Osteocyte (in vitro differentiated cells): ENCODE data around the gene COMT. TPM values are rescaled to one million over a fixed set of nuclear protein-coding genes. Genes with fewer than 3 reads are reported as not detected.

Experiments used
- DNase-seq: peaks from one replicate; pipeline ENCODE4 v3.0.0; 2021; ENCODE audit warnings: mixed read lengths; ENCODE audit not compliant: unreplicated experiment; ENCODE audit errors: extremely low spot score
- H3K27ac Mint-ChIP-seq: one replicate; pipeline ENCODE4 v1.8.0; 2021; ENCODE audit warnings: mild to moderate bottlenecking, mixed read lengths; ENCODE audit not compliant: unreplicated experiment
- H3K27me3 Mint-ChIP-seq: one replicate; pipeline ENCODE4 v1.8.0; 2021; ENCODE audit warnings: mixed read lengths; ENCODE audit not compliant: unreplicated experiment
- H3K36me3 Mint-ChIP-seq: one replicate; pipeline ENCODE4 v1.8.0; 2021; ENCODE audit warnings: mixed read lengths; ENCODE audit not compliant: unreplicated experiment
- H3K4me1 Mint-ChIP-seq: one replicate; pipeline ENCODE4 v1.8.0; 2021; ENCODE audit warnings: mixed read lengths; ENCODE audit not compliant: unreplicated experiment
- H3K4me3 Mint-ChIP-seq: one replicate; pipeline ENCODE4 v1.8.0; 2021; ENCODE audit warnings: mild to moderate bottlenecking, moderate library complexity, mixed read lengths; ENCODE audit not compliant: unreplicated experiment
- H3K9me3 Mint-ChIP-seq: one replicate; pipeline ENCODE4 v1.8.0; 2021; ENCODE audit warnings: mixed read lengths; ENCODE audit not compliant: unreplicated experiment
- total RNA-seq: library from RNA; stranded (reverse); gene quantifications from 2 replicates; pipeline ENCODE4 v1.2.1, GENCODE V29; 2021
- TF ChIP-seq, protein P1 (sequence below): fragments of 200-600 bp; sonication (generic); IDR thresholded peaks from 2 replicates; pipeline ENCODE4 v1.5.0; 2021; ENCODE audit warnings: antibody characterized with exemption, mild to moderate bottlenecking, moderate library complexity

The COMT gene
- total RNA-seq, 1 donor from 2014 or later, result 92.1 TPM

DNA sequence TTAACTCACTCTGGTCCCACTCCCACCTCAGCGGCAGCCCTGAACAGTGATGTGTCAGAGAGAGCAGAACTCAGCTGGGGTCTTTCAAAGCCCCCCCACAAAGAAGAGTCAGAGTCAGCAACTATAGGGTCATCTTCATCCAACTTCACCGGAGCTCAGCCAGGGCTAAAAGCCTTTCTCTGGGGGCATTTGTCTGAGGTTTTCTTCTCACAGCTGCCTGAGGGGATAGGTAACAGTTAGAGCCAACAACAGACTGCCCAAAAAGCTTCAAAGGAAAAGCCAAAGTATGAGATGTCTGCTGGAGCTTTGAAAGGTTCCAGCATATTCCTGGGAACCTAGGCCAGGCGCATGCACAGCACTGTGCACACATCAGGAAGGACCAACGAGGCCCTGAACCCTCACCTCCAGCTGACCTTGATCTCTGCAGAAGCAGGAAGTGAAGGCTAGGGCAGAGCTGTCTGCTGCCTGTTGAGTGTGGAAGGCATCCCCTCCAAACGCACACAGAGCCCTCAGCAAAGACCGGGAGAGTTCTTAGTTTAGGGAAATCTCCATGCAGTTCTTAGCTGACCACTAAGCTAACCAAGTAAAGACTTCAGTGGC, 28.1 kb upstream of the COMT start:
- DNase-seq, result no peak

DNA sequence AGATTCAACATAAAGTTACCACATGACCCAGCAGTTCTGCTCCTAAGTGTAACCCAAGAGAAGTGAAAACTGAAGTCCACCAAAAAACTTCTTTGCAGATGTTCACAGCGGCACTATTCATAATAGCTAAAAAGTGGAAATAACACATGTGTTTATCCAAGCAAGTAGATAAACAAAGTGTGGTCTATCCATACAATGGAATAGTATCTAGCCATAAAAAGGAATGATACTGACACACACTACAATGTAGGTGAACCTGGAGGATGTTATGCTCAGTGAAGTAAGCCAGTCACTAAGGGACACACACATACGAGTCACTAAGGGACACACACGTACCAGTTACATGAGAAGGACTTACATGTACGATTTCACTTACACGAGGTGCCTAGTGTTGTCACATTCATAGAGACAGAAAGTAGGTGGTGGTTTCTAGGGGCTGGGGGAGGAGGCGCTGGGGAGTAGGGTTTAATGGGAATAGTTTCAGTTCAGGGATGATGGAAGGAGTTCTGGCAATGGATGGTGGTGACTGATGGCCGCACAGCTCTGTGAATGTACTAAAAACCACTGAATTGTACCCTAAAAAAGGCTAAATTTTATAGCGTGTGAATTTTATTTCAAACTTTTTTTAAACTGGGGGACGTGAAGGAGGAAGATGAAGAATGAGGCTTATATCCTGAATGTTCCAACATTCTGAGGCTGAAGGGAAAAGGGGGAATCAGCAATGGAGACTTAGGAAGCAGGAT, 27.2 kb upstream of the COMT start:
- Mint-ChIP-seq H3K36me3 (peaks cover 9% of the 10 kb centered on the region), H3K27me3 (no peaks in the 10 kb centered on the region), H3K4me3 (no peak overlapping the region), H3K9me3 (no peaks in the 10 kb centered on the region), H3K4me1 (peaks cover 4% of the 10 kb centered on the region), H3K27ac (no peak overlapping the region)
- DNase-seq, result no peak
- TF ChIP-seq, protein P1, sequence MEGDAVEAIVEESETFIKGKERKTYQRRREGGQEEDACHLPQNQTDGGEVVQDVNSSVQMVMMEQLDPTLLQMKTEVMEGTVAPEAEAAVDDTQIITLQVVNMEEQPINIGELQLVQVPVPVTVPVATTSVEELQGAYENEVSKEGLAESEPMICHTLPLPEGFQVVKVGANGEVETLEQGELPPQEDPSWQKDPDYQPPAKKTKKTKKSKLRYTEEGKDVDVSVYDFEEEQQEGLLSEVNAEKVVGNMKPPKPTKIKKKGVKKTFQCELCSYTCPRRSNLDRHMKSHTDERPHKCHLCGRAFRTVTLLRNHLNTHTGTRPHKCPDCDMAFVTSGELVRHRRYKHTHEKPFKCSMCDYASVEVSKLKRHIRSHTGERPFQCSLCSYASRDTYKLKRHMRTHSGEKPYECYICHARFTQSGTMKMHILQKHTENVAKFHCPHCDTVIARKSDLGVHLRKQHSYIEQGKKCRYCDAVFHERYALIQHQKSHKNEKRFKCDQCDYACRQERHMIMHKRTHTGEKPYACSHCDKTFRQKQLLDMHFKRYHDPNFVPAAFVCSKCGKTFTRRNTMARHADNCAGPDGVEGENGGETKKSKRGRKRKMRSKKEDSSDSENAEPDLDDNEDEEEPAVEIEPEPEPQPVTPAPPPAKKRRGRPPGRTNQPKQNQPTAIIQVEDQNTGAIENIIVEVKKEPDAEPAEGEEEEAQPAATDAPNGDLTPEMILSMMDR, result no peak

More for the DNA sequence above, 28.1 kb upstream of the COMT start:
- Mint-ChIP-seq H3K36me3 (peaks cover 9% of the 10 kb centered on the region), H3K9me3 (no peaks in the 10 kb centered on the region), H3K4me1 (peaks cover 4% of the 10 kb centered on the region), H3K27ac (no peak overlapping the region), H3K27me3 (no peaks in the 10 kb centered on the region), H3K4me3 (no peak overlapping the region)
- TF ChIP-seq, protein P1, result no peak

DNA sequence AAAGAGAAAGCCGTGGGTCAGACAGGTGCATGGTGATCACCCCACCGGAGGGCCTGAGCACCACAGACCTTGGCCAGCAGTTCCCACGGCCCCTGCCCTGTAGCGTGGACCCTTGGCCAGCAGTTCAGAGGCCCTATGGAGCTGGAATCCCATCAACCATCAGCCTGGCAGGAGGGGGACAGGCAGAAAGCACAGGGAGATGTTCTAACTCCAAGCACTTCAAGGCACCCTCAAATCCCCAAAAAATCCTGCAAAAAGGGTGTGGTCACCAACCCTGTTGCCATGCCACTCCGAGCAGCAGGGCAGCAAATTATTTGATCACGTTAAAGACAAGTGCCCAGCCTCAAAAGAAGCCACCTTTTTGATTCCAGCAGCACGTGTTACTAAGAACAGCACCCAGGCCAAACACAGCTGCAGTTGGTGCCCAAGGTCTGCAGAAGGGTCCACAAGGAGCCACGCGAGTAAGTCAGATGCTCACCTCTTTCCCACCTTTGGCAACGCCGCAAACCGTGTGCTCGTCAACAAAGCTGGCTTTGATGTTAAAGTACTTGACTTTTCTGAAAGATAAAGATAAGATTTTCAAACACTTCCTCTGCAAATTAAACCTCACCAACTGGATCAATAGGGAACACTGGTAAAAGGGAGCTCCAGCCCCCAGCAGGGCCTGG, 26.2 kb upstream of the COMT start:
- TF ChIP-seq, protein P1, result no peak
- H3K27me3 Mint-ChIP-seq, result no peaks in the 10 kb centered on the region
- no peaks in the 10 kb centered on the region for H3K9me3 Mint-ChIP-seq
- H3K4me3 Mint-ChIP-seq, result no peak overlapping the region
- DNase-seq, result no peak
- no peaks in the 10 kb centered on the region for H3K4me1 Mint-ChIP-seq
- H3K27ac Mint-ChIP-seq, result no peak overlapping the region
- peaks cover 9% of the 10 kb centered on the region for H3K36me3 Mint-ChIP-seq

DNA sequence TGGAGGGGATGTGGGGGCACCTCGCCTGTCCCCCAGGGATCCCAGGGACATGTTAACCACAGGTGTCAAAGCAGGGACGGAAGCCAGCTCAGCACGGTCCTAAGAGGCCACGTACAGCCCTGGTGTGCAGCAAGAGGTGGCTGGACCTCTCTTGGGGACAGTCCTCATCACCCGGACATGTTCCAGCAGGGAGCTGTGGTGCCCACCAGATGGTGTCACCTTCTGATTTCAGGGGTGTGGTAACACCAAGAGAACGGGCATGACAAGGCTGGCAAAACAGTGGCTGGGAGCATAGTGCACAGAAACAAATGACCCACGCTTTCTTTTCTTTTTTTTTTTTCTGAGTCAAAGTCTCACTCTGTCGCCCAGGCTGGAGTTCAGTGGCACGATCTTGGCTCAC, 25.6 kb upstream of the COMT start:
- Mint-ChIP-seq H3K4me1 (no peaks in the 10 kb centered on the region), H3K9me3 (no peaks in the 10 kb centered on the region), H3K36me3 (peaks cover 9% of the 10 kb centered on the region), H3K27ac (no peak overlapping the region), H3K4me3 (no peak overlapping the region), H3K27me3 (no peaks in the 10 kb centered on the region)
- TF ChIP-seq, protein P1, result no peak
- DNase-seq, result no peak

DNA sequence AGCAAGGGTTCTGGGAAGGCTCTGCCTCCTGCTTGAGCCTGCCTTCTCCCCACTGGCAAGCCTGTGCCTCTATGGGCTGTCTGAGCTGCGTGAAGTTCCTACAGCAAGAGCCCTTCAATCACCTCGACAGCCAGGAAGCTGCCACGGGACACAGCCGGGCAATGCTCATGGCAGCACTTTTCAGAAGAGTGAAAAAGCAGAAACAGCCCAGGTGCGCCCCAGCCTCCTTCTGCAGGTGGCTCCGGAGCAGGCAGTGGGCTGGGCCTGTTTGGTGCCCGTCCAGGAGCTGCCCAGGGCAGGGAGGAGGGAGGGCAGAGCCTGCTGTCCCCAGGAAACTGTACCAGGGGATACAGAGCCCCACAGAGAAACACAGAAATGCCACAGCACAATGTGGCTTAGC, 24.6 kb upstream of the COMT start:
- peaks cover 2% of the 10 kb centered on the region for H3K27me3 Mint-ChIP-seq
- H3K27ac Mint-ChIP-seq, result no peak overlapping the region
- H3K9me3 Mint-ChIP-seq, result no peaks in the 10 kb centered on the region
- TF ChIP-seq, protein P1, result no peak
- H3K36me3 Mint-ChIP-seq, result peaks cover 9% of the 10 kb centered on the region
- no peak for DNase-seq
- H3K4me1 Mint-ChIP-seq, result no peaks in the 10 kb centered on the region
- H3K4me3 Mint-ChIP-seq, result no peak overlapping the region
